Anterior cingulate cortex (tissue), 58 donors: ENCODE measurements around the gene SLC19A2.

Source experiments
- DNase-seq, 58 donors: peaks; one replicate each; lab custom pipeline; 2025; lab: John Stamatoyannopoulos, UW

The SLC19A2 gene

GRCh38 chr1:169478094-169478672 lies 7.6 kb downstream of the SLC19A2 start:
- no peak for DNase-seq

GRCh38 chr1:169475806-169476387 lies 9.8 kb downstream of the SLC19A2 start:
- no peak for DNase-seq

DNA sequence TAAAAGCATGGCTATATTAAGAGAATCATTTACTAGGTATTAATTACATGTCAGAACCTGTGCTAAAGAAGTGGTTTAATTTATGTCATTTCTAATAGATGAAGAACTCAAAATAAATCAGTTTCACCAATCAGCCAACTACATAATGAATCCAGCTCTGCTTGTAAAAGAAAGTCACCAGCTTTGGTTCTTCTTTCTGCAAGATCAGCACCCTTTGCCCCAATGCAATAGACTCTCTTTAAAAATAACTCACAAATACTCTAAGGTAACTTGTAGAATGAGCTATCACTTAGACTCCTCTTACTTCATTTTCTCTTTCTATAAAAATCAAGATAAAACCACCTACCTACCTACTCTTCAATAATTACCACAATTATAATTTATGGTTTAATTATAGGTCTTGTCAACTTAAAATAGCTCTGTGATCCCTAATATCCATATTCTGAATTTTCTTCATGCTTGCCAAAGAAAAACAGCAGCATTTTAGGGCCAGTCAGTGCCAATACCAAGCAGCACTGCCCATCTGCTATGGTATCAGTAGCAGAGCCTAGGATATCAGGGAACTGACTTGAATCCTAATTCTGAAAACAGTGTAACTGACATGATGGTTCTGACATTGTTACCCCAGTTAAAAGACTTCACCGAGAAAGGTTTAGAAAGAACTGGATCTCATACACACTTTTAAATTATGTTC lies 11.3 kb downstream of the SLC19A2 start:
- DNase-seq = no peak

DNA sequence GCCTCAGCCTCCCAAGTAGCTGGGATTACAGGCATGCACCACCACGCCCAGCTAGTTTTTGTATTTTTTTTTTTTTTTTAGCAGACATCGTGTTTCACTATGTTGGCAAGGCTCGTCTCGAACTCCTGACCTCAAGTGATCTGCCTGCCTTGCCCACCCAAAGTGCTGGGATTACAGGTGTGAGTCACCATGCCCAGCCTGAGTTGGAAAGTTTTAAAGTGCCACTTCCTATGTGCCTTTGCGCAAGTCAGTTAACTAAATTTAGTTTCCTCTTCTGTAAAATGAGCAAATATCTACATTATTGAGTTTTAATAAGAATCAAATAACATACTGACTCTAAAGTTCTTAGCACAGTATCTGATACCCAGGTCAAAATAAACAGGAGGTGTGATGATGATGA lies 12.4 kb downstream of the SLC19A2 start:
- no peak for DNase-seq

GRCh38 chr1:169472738-169473137 lies 13.0 kb downstream of the SLC19A2 start:
- no peak for DNase-seq

DNA sequence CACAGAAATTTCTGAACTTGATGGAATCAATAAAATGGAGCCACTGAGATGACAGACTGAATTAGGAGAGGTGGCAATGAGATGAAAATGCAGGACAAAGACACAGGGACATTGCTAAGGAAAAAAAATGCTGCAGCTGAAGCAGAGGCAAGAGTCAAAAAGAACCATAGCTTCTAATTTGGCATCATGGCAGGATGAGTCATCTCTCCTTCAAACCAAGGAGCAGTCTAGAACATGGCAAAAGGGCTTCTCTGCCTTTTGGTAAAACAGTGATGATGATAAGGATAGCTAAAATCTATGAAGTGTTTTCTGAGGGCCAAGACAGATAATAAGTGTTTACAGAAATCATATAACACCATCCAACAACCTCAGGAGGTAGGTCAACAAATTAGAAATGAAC lies 16.8 kb downstream of the SLC19A2 start:
- no peak for DNase-seq

DNA sequence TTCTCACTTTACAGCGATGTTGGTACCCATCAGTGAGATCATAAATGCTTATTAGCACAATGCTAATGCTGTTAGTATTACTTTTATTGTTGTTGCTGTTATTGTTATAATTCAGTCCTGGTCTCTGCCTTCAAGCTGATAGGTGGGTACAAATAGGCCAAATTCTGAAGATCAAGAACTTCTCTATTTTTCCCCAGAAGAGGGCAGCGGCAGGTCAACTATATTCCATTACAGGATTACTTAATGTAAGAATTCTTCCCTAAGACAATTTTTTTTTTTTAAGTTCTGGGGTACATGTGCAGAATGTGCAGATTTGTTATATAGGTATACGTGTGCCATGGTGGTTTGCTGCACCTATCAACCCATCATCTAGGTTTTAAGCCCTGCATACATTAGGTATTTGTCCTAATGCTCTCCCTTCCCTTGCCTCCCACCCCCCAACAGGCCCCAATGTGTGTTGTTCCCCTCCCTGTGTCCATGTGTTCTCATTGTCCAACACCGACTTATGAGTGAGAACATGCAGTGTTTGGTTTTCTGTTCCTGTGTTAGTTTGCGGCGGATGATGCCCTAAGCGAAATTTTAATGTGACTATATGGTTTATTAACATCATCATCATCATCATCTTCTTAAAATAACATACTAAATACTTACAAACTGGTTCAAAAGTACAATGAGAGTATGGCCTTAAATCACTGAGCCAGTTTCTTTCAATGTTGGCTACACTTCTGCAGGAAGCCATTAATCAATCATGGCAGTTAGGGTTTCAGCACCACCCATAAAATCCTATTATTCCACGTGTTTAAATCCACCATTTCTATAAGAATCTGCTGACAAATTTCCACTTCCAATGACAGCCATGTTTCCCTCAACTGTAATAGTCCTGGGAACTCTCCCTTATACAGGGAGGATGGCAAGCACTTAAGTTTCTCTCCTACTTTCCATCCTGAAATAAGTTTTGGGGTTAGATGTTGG lies 19.2 kb downstream of the SLC19A2 start:
- DNase-seq = peak in 1 of 58 donors; percentile 20

GRCh38 chr1:169465281-169465680 lies 20.5 kb downstream of the SLC19A2 start:
- no peak for DNase-seq

DNA sequence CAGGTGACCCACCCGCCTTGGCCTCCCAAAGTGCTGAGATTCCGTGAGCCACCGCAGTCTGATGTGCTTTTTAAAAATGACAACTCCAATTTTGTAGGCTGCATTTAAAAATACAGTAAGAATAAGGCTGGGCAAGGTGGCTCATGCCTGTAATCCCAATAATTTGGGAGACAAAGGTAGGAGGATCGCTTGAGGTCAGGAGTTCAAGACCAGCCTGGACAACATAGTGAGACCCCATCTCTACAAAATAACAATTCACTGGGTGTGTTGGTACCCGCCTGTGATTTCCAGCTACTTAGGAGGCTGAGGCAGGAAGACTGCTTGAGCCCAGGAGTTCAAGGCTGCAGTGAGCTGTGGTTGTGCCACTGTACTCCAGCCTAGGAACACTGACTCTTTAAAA lies 23.4 kb downstream of the SLC19A2 start:
- no peak for DNase-seq

- no peak for DNase-seq
Measured at GRCh38 chr1:169461390-169462000, 24.2 kb downstream of the SLC19A2 start.

DNA sequence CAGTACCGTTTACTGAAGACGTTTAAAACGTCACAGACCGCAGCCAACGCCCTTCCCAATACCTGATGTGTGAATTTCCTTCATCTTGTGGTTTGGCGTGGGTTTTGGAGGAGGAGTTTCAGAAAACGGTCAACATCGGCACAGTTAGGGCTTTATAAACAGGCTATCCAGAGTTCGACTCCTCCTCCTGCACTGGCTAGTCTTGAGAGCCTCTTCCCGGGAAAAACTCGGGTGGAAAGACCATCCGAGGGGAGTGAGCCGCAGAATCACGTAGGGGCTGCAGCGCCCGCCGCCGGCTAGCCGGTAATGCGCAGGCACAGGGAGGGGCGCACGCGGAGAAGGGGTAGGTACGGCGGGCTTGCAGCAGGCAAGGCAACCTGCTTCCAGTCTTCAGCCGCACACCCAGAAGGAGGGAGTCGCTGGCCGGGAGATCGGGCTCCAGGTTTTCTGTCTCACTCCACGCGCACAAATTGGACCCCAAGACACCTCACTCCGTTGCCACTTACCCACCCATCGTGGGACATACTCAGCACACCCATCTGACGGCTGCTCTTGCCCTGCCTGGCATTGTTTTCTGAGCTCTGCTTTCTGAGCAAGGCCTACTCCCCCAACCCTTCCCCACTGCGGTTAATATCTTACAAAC lies 25.4 kb downstream of the SLC19A2 start:
- DNase-seq = no peak

DNA sequence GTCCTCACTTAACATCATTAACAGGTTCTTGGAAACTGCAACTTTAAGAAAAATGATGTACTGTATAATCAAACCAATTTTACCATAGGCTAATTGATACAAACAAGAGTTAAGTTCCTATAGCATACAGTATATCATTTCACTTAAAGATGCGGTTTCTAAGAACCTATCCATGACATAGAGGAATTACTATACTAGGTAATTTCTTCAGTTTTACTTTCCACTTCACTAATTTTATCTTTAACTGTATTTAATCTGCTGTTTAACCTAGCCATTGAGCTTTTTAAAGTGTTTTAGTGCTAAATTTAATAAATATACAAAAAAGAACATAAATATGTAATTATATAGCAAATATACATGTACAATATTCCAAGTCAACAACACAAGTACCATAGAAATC lies 28.3 kb downstream of the SLC19A2 start:
- no peak for DNase-seq

DNA sequence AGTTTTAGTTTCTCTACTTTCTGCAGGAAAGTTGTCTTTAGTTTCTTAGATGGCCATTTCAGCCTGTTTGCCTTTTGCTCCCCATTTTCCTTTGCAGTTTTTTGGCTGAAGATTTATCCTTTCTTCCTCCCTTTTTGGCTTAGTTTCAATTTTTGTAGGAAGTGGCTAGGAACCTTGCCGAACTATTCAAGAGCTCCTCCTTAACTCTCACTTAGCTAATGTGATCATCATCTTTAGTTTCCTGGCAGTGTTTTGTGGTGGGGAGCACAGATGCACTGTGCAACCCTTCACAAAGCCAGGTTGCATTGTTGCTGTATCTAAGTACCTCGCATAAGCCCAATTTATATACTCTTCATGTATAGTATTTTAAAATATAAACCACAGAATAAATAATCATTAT lies 29.7 kb downstream of the SLC19A2 start:
- DNase-seq = no peak

DNA sequence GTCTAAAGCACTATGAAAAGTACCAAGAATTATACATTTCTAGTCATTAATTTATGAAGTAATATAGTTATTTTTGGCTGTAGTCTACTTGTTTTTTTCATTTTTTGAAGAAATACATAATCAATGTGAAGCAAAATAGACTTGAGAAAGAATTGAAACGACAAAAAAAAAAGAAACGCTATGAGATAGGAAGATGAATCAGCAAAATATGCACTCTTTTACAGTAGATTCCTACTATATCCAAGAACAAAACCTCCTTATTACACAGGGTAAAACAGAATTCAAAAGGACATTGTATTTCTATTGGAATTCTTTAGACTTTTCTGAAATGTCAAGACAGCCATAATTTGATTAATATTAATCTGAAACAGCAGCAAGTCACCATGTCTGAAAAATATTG lies 32.8 kb downstream of the SLC19A2 start:
- DNase-seq = no peak

- DNase-seq = no peak
Measured at GRCh38 chr1:169451218-169451824, 34.4 kb downstream of the SLC19A2 start.

- DNase-seq = no peak
Measured at GRCh38 chr1:169443923-169444322, 41.8 kb downstream of the SLC19A2 start.

DNA sequence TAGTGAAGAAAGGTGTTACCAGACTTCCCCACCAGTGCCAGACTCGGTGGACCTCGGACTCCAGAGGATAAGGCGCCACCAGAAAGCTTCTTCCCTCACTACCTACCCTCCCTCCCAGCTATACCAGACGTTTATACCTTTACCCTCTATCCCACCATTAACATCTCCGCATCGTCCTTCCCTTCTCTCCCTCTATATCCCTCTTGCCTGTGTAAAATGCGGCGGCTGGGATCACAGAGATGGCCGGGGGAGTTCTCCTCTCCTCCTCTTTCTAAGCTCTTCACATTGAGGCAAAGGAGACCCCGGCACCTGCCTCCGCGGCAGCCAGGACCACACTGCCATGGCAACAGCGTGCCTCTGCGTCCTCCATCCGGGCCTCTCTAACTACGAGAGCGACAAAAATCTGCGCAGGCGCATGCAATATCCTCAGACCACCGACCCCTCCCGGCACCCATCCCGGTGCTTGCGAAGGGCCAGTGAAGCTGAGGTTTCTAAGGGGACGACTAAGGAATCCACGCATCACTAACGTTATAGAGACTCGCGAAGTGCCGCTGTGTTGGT lies 58.6 kb downstream of the SLC19A2 start, which contains the start of gene CCDC181:
TSS of gene CCDC181 (minus strand) at position 394 of the 561 bp plus-strand sequence. CDS start 2,547 bp downstream, outside the sequence.
- peak; percentile 12 to 89 (median 76) for DNase-seq

- no peak for DNase-seq
Measured at GRCh38 chr1:169426174-169426705, 59.5 kb downstream of the SLC19A2 start.

- DNase-seq = no peak
Measured at GRCh38 chr1:169421309-169421708, 64.4 kb downstream of the SLC19A2 start.
